ENCODE results near the gene ANKRD63.

DNA sequence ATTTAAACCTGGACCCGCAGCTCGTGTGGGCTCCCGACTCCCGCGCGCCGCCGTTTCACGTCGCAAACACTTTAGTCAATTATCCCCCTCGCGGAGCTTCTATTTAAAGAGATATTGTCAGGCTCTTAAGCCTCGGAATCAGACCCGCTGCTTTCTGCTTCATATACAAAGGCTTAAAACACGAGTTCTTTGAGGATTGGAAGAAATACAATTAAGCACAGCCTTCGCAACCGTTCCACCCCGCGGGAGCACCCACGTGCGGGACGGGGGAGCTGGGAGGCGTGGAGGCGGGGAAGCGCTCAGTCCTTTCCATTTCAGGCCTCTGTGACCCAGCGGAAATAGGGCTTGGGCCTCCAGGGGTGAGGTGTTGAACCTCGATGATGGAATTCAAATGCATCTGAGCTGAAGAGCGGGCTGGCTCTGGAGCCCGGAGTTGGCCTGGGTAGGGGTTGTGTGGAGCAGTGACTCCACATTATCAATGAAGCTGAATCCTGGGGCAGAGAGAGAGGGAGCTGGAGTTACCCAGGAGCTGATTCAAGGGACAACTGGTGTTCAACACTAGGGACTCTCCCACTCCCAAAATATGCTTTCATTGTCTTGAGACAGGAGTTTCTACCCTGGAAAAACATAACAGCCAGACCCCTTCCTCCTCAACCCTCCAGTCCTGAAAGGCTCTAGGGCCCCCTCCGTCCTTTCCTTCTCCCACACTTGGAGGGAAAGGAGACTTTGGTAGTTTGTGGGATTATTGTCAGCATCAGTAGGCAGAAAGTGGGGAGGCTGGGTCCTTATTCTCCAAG is 2.4 kb downstream of the ANKRD63 start:
- TF ChIP-seq EP300 (IDR thresholded peaks at IDR 0.05): no peak
- TF ChIP-seq CTCF (IDR thresholded peaks at IDR 0.05): no peak

All from tibial nerve (tissue), 4 donors.